ENCODE measurements around the gene UNC93B1. TPM values are rescaled to one million over a fixed set of nuclear protein-coding genes. Genes with fewer than 3 reads are reported as not detected.

Gene UNC93B1
- total and polyA plus RNA-seq, 2 of the 13 experiments (the other 11 are each of a cell fraction or from before 2014, with no cell fraction given) = 8.8 to 18.9 TPM

- TF ChIP-seq ZNF816 (CRISPR knock-in tag; IDR thresholded peaks at IDR 0.05; ENCODE audit: borderline replicate concordance) = no peak
- TF ChIP-seq, protein P1, sequence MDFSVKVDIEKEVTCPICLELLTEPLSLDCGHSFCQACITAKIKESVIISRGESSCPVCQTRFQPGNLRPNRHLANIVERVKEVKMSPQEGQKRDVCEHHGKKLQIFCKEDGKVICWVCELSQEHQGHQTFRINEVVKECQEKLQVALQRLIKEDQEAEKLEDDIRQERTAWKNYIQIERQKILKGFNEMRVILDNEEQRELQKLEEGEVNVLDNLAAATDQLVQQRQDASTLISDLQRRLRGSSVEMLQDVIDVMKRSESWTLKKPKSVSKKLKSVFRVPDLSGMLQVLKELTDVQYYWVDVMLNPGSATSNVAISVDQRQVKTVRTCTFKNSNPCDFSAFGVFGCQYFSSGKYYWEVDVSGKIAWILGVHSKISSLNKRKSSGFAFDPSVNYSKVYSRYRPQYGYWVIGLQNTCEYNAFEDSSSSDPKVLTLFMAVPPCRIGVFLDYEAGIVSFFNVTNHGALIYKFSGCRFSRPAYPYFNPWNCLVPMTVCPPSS (IDR thresholded peaks at IDR 0.05) = no peak
- peak; percentile 55; the same call in 1 of the 2 replicates for TF ChIP-seq KDM5B (CRISPR knock-in tag; IDR thresholded peaks at IDR 0.05; ENCODE audit: borderline replicate concordance)
- peak; percentile 66 for TF ChIP-seq NR2C2 (CRISPR knock-in tag; IDR thresholded peaks at IDR 0.05; ENCODE audit: borderline replicate concordance)
- TF ChIP-seq TP53 (CRISPR knock-in tag; conservative IDR thresholded peaks at IDR 0.05) = peak; percentile 56; the same call in 1 of the 2 replicates
- peak; percentile 86 for TF ChIP-seq HNRNPL (IDR thresholded peaks at IDR 0.05; ENCODE audit: low read depth, low read length)
- no peak for TF ChIP-seq ZFP36L1 (CRISPR knock-in tag; IDR thresholded peaks at IDR 0.05)
- TF ChIP-seq RAD21 (CRISPR knock-in tag; IDR thresholded peaks at IDR 0.05) = no peak
- TF ChIP-seq MEF2D (CRISPR knock-in tag; IDR thresholded peaks at IDR 0.05) = 0 out of 2 replicates have a peak, but pooled peaks have one; percentile 19
- TF ChIP-seq SOX13 (IDR thresholded peaks at IDR 0.05) = peak; percentile 26; the same call in 1 of the 2 replicates
- TF ChIP-seq SOX13 (CRISPR knock-in tag; conservative IDR thresholded peaks at IDR 0.05 in 1 of 2, IDR thresholded peaks at IDR 0.05 in 1 of 2) = peak in 1 of 2 experiments; percentile 75; a peak in 1 of 4 replicates
- TF ChIP-seq, protein P2, sequence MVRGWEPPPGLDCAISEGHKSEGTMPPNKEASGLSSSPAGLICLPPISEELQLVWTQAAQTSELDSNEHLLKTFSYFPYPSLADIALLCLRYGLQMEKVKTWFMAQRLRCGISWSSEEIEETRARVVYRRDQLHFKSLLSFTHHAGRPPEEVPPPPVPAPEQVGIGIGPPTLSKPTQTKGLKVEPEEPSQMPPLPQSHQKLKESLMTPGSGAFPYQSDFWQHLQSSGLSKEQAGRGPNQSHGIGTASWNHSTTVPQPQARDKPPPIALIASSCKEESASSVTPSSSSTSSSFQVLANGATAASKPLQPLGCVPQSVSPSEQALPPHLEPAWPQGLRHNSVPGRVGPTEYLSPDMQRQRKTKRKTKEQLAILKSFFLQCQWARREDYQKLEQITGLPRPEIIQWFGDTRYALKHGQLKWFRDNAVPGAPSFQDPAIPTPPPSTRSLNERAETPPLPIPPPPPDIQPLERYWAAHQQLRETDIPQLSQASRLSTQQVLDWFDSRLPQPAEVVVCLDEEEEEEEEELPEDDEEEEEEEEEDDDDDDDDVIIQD (CRISPR knock-in tag; IDR thresholded peaks at IDR 0.05; ENCODE audit: low read depth) = peak; percentile 95
- peak; percentile 31; the same call in 1 of the 2 replicates for TF ChIP-seq HNF4G (IDR thresholded peaks at IDR 0.05; ENCODE audit: borderline replicate concordance, low read depth, low read length)
- 0 out of 2 replicates have a peak, but pooled peaks have one; percentile 20 for TF ChIP-seq HNF4G (CRISPR knock-in tag; IDR thresholded peaks at IDR 0.05; ENCODE audit: borderline replicate concordance, low read depth)
- peak; percentile 61 for TF ChIP-seq ZNF574 (CRISPR knock-in tag; IDR thresholded peaks at IDR 0.05)
- TF ChIP-seq, protein P3, sequence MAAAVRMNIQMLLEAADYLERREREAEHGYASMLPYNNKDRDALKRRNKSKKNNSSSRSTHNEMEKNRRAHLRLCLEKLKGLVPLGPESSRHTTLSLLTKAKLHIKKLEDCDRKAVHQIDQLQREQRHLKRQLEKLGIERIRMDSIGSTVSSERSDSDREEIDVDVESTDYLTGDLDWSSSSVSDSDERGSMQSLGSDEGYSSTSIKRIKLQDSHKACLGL (CRISPR knock-in tag; IDR thresholded peaks at IDR 0.05) = 0 out of 2 replicates have a peak, but pooled peaks have one; percentile 33
- no peak for TF ChIP-seq ZNF354B (CRISPR knock-in tag; IDR thresholded peaks at IDR 0.05)
- peak; percentile 67 for TF ChIP-seq YEATS4 (CRISPR knock-in tag; IDR thresholded peaks at IDR 0.05; ENCODE audit: borderline replicate concordance)
- TF ChIP-seq SOX6 (IDR thresholded peaks at IDR 0.05) = no peak
- peak; percentile 90 for TF ChIP-seq SOX6 (CRISPR knock-in tag; IDR thresholded peaks at IDR 0.05)
- peak; percentile 45; the same call in 1 of the 2 replicates for TF ChIP-seq ZNF746 (CRISPR knock-in tag; IDR thresholded peaks at IDR 0.05)
- TF ChIP-seq MXD4 (CRISPR knock-in tag; IDR thresholded peaks at IDR 0.05) = no peak; the same call in 1 of the 2 replicates
- TF ChIP-seq EEA1 (CRISPR knock-in tag; IDR thresholded peaks at IDR 0.05; ENCODE audit: borderline replicate concordance) = peak; percentile 25; the same call in 1 of the 2 replicates
Measured at GRCh38 chr11:68016904-68017817, 13.3 kb upstream of the UNC93B1 start (continued).
